ENCODE results near the gene APRT.
"Not testable (repeated sequence)": the region's sequence is repeated elsewhere in the genome, so short reads cannot be mapped to it uniquely, and the experiment has no call there.

APRT gene

GRCh38 chr16:88806491-88807111 is 5.1 kb downstream of the APRT start:
- DNase-seq, result no peak

GRCh38 chr16:88805887-88806393 is 5.8 kb downstream of the APRT start:
- no peak for DNase-seq

DNA sequence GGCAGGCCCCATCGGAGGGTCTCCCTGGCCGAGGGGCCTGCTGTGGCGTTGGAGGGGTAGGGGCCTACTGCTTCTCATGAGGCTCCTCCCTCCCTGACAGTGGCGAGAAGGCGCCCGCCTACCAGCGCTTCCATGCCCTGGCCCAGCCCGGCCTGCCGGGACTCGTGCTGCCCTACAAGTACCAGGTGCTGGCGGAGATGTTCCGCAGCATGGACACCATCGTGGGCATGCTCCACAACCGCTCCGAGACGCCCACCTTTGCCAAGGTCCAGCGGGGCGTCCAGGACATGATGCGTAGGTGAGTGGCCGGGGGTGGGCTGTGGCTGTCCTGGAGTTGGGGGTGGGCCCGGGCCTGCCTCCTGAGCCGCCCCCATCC is 6.4 kb downstream of the APRT start:
- no peak for DNase-seq

GRCh38 chr16:88804552-88805339 is 7.0 kb downstream of the APRT start:
- peak; percentile 70 for DNase-seq

GRCh38 chr16:88804173-88804551 is 7.6 kb downstream of the APRT start:
- DNase-seq, result no peak

- peak; percentile 65 for DNase-seq
These were observed 8.3 kb downstream of the APRT start, which contains the start of gene CDT1 for GRCh38 chr16:88803264-88803987. Gene CDT1 (plus strand): TSS chr16:88803789. CDS start chr16:88803832, 43 bp downstream.

DNA sequence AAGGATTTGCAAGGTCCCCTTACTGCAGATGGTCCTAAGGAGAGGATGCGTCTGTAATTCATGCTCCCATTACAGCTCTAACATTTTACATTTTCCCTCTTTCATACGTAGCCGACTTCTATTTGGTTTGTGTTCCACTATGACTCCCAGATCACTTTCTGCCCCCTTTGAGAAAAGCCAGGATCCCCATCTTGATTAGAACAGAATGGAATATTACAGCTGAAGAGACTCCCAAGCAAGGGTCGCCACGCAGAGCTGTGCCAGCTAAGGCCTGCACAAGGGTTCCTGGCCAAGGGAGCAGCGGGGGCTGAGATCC is 11.5 kb downstream of the APRT start:
- DNase-seq, result no peak

- no peak for DNase-seq
These were observed 12.0 kb downstream of the APRT start for GRCh38 chr16:88799569-88800276.

- no peak for DNase-seq
These were observed 12.8 kb downstream of the APRT start for GRCh38 chr16:88798772-88799455.

GRCh38 chr16:88798073-88798472 is 13.7 kb downstream of the APRT start:
- DNase-seq, result no peak

DNA sequence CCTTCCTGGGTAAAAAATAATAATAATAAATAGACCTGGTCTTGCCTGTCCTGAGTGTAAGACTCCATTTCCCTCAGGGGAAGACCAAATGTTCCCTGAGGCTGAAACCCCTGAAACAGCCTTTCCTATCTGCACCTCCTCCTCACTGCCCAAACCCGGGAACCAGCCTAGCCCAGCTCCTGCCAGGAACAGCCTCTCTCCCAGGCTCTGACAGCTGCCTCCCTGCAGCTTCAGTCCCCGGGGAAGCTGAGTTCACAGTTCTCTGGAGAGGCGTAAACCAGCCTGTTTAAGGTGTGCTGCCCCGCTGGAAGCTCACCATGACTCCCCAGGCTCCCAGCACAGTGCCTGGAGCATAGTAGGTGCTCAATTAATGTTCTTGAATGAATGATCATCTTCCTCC is 15.4 kb downstream of the APRT start:
- no peak for DNase-seq

DNA sequence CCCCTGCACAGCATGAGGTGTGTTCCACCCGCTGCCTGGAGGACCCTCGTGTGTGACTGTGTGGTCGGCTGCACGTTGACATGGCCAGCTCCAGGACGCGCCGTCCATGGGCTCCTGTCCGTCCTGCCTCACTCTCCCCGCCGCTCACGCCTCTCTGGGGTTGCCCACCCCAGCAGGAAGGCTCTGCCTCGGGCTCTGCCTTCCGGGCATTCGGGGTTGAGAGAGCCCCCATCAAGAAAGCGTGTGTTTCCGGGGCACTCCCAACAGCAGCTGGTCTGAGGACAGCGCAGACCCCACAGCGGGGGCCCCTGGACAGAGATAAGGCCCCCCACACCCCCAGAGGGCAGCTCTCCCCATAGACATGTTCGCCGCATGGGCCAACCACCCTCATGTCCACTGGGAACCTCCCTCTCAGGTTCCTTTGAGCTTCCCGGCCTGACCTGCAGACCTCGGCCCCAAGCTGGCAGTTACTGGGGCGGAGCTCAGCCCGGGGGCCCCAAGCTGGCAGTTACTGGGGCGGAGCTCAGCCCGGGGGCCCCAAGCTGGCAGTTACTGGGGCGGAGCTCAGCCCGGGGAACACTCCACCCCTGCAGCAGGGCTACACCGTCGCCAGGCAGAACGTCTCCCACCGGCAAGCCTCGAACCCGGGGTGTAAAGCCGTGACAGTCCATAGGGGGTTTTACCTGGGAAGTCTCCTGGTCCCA is 18.3 kb downstream of the APRT start:
- DNase-seq, result no peak

DNA sequence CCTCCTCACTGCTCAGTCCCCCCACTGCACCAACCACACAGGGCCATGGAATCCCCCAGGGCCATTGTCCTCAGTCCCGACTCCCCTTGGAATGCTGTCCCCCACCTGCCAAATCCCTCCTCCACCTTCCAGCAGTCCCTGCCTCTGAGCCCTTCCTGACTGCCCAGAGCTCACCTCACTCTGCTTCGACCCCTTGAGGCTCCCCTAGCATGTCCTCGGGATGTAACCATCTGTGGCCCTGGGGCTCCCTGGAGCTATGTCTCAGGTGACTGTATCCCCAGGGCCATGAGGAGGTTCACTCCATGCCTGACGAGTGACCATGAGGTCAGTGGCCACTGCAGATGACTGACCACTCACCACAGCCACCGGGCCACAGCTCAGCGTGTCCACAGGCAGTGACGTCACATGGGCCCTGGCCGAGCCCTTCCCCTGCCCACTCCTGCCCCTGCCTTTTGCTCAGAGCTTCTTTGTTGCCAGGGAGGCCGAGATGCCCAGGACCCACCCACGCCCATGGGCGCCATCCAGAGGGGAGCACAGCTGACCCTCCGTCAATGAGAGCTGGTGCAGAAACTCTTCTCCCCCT is 19.0 kb downstream of the APRT start:
- no peak for DNase-seq

GRCh38 chr16:88792078-88792550 is 19.6 kb downstream of the APRT start:
- no peak for DNase-seq

GRCh38 chr16:88790312-88791211 is 21.2 kb downstream of the APRT start:
- no peak for DNase-seq

DNA sequence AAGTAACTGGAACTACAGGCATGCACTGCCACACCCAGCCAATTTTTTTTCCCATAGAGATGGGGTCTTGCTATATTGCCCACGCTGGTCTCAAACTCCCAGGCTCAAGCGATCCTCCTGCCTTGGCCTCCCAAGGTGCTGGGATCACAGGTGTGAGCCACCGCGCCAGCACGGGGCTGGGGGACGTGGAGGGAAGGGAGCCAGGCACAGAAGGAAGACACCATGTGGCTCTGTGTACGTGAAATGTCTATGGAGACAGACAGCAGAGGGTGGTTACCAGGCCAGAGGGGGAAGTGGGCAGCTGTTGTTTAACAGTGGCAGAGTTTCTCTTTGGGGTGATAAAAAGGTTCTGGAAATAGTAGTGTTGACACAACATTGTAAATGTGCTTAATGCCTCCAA is 22.1 kb downstream of the APRT start:
- no peak for DNase-seq

DNA sequence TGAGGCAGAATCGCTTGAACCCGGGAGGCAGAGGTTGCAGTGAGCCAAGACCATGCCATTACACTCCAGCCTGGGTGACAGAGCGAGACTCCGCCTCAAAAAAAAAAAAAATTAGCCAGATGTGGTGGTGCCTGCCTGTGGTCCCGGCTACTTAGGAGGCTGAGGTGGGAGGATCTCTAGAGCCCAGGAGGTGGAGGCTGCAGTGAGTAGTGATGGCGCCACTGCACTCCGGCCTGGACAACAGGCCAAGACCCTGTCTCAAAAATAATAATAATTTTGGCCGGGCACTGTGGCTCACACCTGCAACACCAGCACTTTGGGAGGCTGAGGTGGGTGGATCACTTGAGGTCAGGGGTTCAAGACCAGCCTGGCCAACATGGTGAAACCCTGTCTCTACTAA is 23.0 kb downstream of the APRT start:
- DNase-seq, result not testable (repeated sequence)

DNA sequence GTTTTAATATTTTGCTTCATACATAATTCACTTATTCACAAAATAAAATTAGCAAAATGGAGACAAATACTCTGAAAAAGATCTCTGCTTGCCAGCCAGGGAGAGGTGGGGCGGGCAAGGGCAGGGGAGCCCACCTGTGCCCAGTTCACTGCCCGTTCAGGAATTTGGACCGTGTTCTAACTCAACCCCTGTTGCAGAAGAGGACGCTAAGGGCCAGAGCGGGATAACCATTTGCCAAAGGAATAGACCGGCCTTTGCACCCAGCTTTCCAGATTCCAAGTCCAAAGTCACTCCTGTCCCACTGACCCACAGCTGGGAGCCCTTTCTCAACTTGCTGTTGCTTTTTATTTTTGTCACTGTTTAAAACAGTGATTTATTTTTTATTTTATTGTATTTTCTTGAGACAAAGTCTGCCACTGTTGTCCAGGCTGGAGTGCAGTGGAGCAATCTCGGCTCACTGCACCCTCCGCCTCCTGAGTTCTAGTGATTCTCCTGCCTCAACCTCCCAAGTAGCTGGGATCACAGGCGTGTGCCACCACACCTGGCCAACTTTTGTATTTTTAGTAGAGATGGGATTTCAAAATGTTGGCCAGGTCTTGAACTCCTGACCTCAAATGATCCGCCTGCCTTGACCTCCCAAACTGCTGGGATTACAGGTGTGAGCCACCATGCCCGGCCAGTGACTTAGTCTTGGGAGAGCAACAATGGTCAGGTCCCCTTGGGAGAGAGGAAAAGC is 24.0 kb downstream of the APRT start:
- no peak for DNase-seq

DNA sequence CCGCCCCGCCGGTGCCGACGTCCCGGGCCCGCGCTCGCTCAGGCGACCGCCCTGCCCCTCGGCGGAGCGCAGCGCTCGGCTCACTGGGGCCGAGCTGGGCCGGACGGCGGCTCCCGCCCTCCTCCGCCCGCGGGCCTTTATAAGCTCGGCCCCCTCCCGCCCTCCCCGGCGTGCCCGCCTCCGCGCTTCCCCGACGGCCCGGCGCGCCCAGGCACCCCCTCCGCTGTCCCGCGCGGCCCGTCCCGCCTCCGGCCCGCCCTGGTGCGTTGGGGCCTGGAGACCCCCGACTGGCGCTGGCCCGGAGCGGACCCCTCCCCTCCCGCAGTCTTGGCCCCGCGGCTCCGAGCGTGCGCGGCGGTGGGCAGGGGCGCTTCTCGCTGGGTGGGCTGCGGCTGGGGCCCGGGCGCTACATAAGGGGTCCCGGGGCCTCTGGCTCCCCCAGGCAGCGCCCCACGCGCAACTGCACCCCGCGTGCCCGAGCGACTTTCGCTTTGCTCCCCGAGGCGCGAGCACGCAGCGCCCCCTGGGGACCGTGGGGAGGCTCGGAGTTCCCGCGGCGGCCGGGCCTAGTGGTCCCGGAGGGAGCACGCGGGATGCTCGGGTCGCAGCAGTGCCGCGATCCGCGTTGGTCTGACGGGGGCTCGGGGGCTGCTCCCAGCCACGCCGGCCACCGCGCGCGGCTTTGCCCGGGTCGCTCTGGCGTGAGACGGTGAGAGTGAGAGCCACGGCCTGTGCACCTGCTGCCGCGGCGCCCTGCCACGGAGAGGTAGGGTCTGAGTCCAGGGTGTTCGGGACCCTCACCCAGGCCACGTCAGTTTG is 26.4 kb downstream of the APRT start, which contains the start of gene PIEZO1:
PIEZO1 (minus strand) TSS at position 115 of the 819 bp plus-strand sequence. CDS start 256 bp downstream, outside the sequence.
- DNase-seq, result no peak
